KMS-11 (cell line): ENCODE data around the gene TSHZ3.

Source experiments
- H2AFZ ChIP-seq: fragments of 200-600 bp; sonication (generic); 2 replicates; pipeline ENCODE4 v1.6.1; 2016; ENCODE audit warnings: antibody characterized with exemption, mixed run types, low read depth
- H3K27ac ChIP-seq: fragments of 200-600 bp; sonication (generic); 2 replicates; pipeline ENCODE4 v1.6.1; 2016; ENCODE audit warnings: mild to moderate bottlenecking, mixed run types
- H3K27me3 ChIP-seq: fragments of 200-600 bp; sonication (generic); 2 replicates; pipeline ENCODE4 v1.6.1; 2017; ENCODE audit warnings: mild to moderate bottlenecking, low read depth, mixed run types, moderate library complexity; ENCODE audit not compliant: insufficient read depth
- H3K36me3 ChIP-seq: fragments of 200-600 bp; sonication (generic); 2 replicates; pipeline ENCODE4 v1.6.1; 2017; ENCODE audit warnings: mild to moderate bottlenecking, mixed run types; ENCODE audit not compliant: insufficient read depth
- H3K4me1 ChIP-seq: fragments of 200-600 bp; sonication (generic); 2 replicates; pipeline ENCODE4 v1.6.1; 2016; ENCODE audit warnings: mild to moderate bottlenecking, low read depth, mixed run types; ENCODE audit not compliant: poor library complexity, severe bottlenecking
- H3K4me2 ChIP-seq: fragments of 200-600 bp; sonication (generic); 2 replicates; pipeline ENCODE4 v1.7.0; 2016; ENCODE audit warnings: mild to moderate bottlenecking, mixed run types
- H3K4me3 ChIP-seq: fragments of 200-600 bp; sonication (generic); IDR thresholded peaks from 2 replicates; pipeline ENCODE4 v1.6.1; 2017; ENCODE audit warnings: low read depth, low read length, mixed read lengths; ENCODE audit not compliant: insufficient read depth
- H3K79me2 ChIP-seq: fragments of 200-600 bp; sonication (generic); 2 replicates; pipeline ENCODE4 v1.6.1; 2016; ENCODE audit warnings: low read depth, mixed run types; ENCODE audit not compliant: insufficient read depth
- H3K9ac ChIP-seq: fragments of 200-600 bp; sonication (generic); 2 replicates; pipeline ENCODE4 v1.6.1; 2016; ENCODE audit warnings: mild to moderate bottlenecking, mixed run types
- H4K20me1 ChIP-seq: fragments of 200-600 bp; sonication (generic); 2 replicates; pipeline ENCODE4 v1.6.1; 2016; ENCODE audit warnings: mild to moderate bottlenecking, mixed run types; ENCODE audit not compliant: insufficient read depth
- CTCF ChIP-seq: fragments of 200-600 bp; sonication (generic); conservative IDR thresholded peaks from 2 replicates; pipeline ENCODE4 v1.6.1; 2017; ENCODE audit warnings: low read depth, mild to moderate bottlenecking, antibody characterized with exemption, low read length, moderate library complexity, mixed read lengths

TSHZ3 gene

GRCh38 chr19:31317570-31317969 is 31.7 kb downstream of the TSHZ3 start:
- Histone ChIP-seq H3K9ac (no peak overlapping the region), H3K36me3 (no peaks in the 10 kb centered on the region), H3K27ac (no peak overlapping the region), H3K79me2 (no peaks in the 10 kb centered on the region), H3K4me1 (no peaks in the 10 kb centered on the region), H3K4me2 (no peak overlapping the region), H3K4me3 (no peak overlapping the region), H2AFZ (no peak overlapping the region), H3K27me3 (no peaks in the 10 kb centered on the region), H4K20me1 (no peaks in the 10 kb centered on the region)
- TF ChIP-seq CTCF = no peak

GRCh38 chr19:31317093-31317492 is 32.1 kb downstream of the TSHZ3 start:
- H3K4me3 ChIP-seq = no peak overlapping the region
- no peaks in the 10 kb centered on the region for H4K20me1 ChIP-seq
- H2AFZ ChIP-seq = no peak overlapping the region
- H3K27ac ChIP-seq = no peak overlapping the region
- no peak overlapping the region for H3K9ac ChIP-seq
- no peak for TF ChIP-seq CTCF
- H3K4me1 ChIP-seq = no peaks in the 10 kb centered on the region
- H3K27me3 ChIP-seq = no peaks in the 10 kb centered on the region
- no peaks in the 10 kb centered on the region for H3K36me3 ChIP-seq
- no peak overlapping the region for H3K4me2 ChIP-seq
- H3K79me2 ChIP-seq = no peaks in the 10 kb centered on the region

- H3K36me3 ChIP-seq = no peaks in the 10 kb centered on the region
- no peaks in the 10 kb centered on the region for H3K4me1 ChIP-seq
- H3K27me3 ChIP-seq = no peaks in the 10 kb centered on the region
- H3K79me2 ChIP-seq = no peaks in the 10 kb centered on the region
- no peak overlapping the region for H3K4me3 ChIP-seq
- H3K27ac ChIP-seq = no peak overlapping the region
- H4K20me1 ChIP-seq = no peaks in the 10 kb centered on the region
- no peak overlapping the region for H3K4me2 ChIP-seq
- H2AFZ ChIP-seq = no peak overlapping the region
- no peak overlapping the region for H3K9ac ChIP-seq
- no peak for TF ChIP-seq CTCF
These were observed 32.9 kb downstream of the TSHZ3 start for GRCh38 chr19:31316201-31316951.

GRCh38 chr19:31315652-31316051 is 33.6 kb downstream of the TSHZ3 start:
- no peak overlapping the region for H2AFZ ChIP-seq
- no peaks in the 10 kb centered on the region for H3K4me1 ChIP-seq
- no peaks in the 10 kb centered on the region for H3K79me2 ChIP-seq
- H4K20me1 ChIP-seq = no peaks in the 10 kb centered on the region
- no peak overlapping the region for H3K4me3 ChIP-seq
- H3K27me3 ChIP-seq = no peaks in the 10 kb centered on the region
- no peak overlapping the region for H3K27ac ChIP-seq
- no peaks in the 10 kb centered on the region for H3K36me3 ChIP-seq
- H3K9ac ChIP-seq = no peak overlapping the region
- no peak for TF ChIP-seq CTCF
- H3K4me2 ChIP-seq = no peak overlapping the region
